GM19043 (cell line): ENCODE data around the gene MCCD1.

Experiments
- ATAC-seq: cut with Tn5 transposase; IDR thresholded peaks from one replicate; pipeline ENCODE4 v1.9.1; 2021; ENCODE audit warnings: low read depth; ENCODE audit not compliant: unreplicated experiment

The MCCD1 gene

GRCh38 chr6:31568537-31568961, 39.8 kb downstream of the MCCD1 start:
- ATAC-seq = peak; percentile 67

GRCh38 chr6:31569861-31570536, 41.2 kb downstream of the MCCD1 start:
- ATAC-seq = no peak

GRCh38 chr6:31572041-31572911, 43.5 kb downstream of the MCCD1 start, which contains the start of gene LTA:
Gene LTA (plus strand): TSS chr6:31572289. CDS start chr6:31572743, 454 bp downstream.
- no peak for ATAC-seq

GRCh38 chr6:31573239-31574105, 44.7 kb downstream of the MCCD1 start:
- ATAC-seq = no peak

GRCh38 chr6:31574106-31575061, 45.6 kb downstream of the MCCD1 start:
- ATAC-seq = no peak

GRCh38 chr6:31575335-31575901, 46.7 kb downstream of the MCCD1 start, which contains the start of gene TNF:
Gene TNF (plus strand): TSS chr6:31575565. CDS start chr6:31575742, 177 bp downstream.
- no peak for ATAC-seq

- no peak for ATAC-seq
These were observed 47.4 kb downstream of the MCCD1 start for GRCh38 chr6:31575952-31576685.

GRCh38 chr6:31576897-31577578, 48.3 kb downstream of the MCCD1 start:
- no peak for ATAC-seq

GRCh38 chr6:31577579-31577966, 48.8 kb downstream of the MCCD1 start:
- ATAC-seq = no peak

GRCh38 chr6:31578184-31579118, 49.7 kb downstream of the MCCD1 start:
- ATAC-seq = no peak

GRCh38 chr6:31579119-31579505, 50.4 kb downstream of the MCCD1 start:
- ATAC-seq = no peak
